ENCODE measurements around the gene SUN2. TPM values are rescaled to one million over a fixed set of nuclear protein-coding genes. Genes with fewer than 3 reads are reported as not detected.

Gene SUN2
- total RNA-seq, 1 experiment from 2014 or later, result 45.1 TPM

- H3K27me3 ChIP-seq (ENCODE audit: control insufficient read depth, insufficient read depth, low read length), result no peaks in the 10 kb centered on the region
- no peak for ATAC-seq
- POLR2A ChIA-PET, result no interaction called here
- H3K4me1 ChIP-seq (ENCODE audit: control insufficient read depth, insufficient read depth, low read length), result peaks cover 4% of the 10 kb centered on the region
- no peaks in the 10 kb centered on the region for H3K9me3 ChIP-seq (ENCODE audit: control insufficient read depth, insufficient read depth, low read depth, low read length)
- in situ Hi-C loops (cut with HindIII; ENCODE audit: low pct_unique_long_range_greater_than_20kb, low sequenced_read_pairs), result no loop called here
- no peak for DNase-seq (ENCODE audit: low read depth, low spot score)
- peaks cover 2% of the 10 kb centered on the region; the same call in 1 of the 2 replicates for H3K36me3 ChIP-seq (ENCODE audit: control insufficient read depth, insufficient read depth, low read length)
- H3K27ac ChIP-seq (ENCODE audit: low read length), result no peak overlapping the region
- TF ChIP-seq POLR2AphosphoS5 (IDR thresholded peaks at IDR 0.05; ENCODE audit: low read depth, low read length) (no peak), TCF7L2 (IDR thresholded peaks at IDR 0.05; ENCODE audit: low read depth, low read length) (no peak), SIN3A (IDR thresholded peaks at IDR 0.05; ENCODE audit: borderline replicate concordance, insufficient read depth, low read depth, low read length) (no peak), REST (IDR thresholded peaks at IDR 0.05; ENCODE audit: insufficient read depth in 1 of 2, low read depth in 2 of 2, low read length in 1 of 2) (no peak), CTCF (IDR thresholded peaks at IDR 0.05) (no peak)
- BruUV-seq (replicated peaks), result no TSS peak
- CTCF ChIA-PET, result no interaction called here
- H3K4me3 ChIP-seq (ENCODE audit: low read depth in 2 of 2, low read length in 2 of 2), result no peak overlapping the region
- intact Hi-C loops (cut with micrococcal nuclease; ENCODE audit: unreplicated experiment), result no loop called here
Measured at GRCh38 chr22:38716271-38716670, 39.5 kb downstream of the SUN2 start.

- Histone ChIP-seq H3K36me3 (ENCODE audit: control insufficient read depth, insufficient read depth, low read length) (peaks cover 2% of the 10 kb centered on the region; the same call in 1 of the 2 replicates), H3K9me3 (ENCODE audit: control insufficient read depth, insufficient read depth, low read depth, low read length) (no peaks in the 10 kb centered on the region), H3K4me3 (ENCODE audit: low read depth in 2 of 2, low read length in 2 of 2) (no peak overlapping the region), H3K27me3 (ENCODE audit: control insufficient read depth, insufficient read depth, low read length) (no peaks in the 10 kb centered on the region), H3K4me1 (ENCODE audit: control insufficient read depth, insufficient read depth, low read length) (peaks cover 4% of the 10 kb centered on the region), H3K27ac (ENCODE audit: low read length) (no peak overlapping the region)
- in situ Hi-C loops (cut with HindIII; ENCODE audit: low pct_unique_long_range_greater_than_20kb, low sequenced_read_pairs), result no loop called here
- BruUV-seq (replicated peaks), result no TSS peak
- DNase-seq (ENCODE audit: low read depth, low spot score), result no peak
- no peak for TF ChIP-seq TCF7L2 (IDR thresholded peaks at IDR 0.05; ENCODE audit: low read depth, low read length)
- TF ChIP-seq SIN3A (IDR thresholded peaks at IDR 0.05; ENCODE audit: borderline replicate concordance, insufficient read depth, low read depth, low read length), result no peak
- ChIA-PET POLR2A (no interaction called here), CTCF (no interaction called here)
- intact Hi-C loops (cut with micrococcal nuclease; ENCODE audit: unreplicated experiment), result no loop called here
- no peak for ATAC-seq
Measured at GRCh38 chr22:38715852-38716251, 39.9 kb downstream of the SUN2 start.

GRCh38 chr22:38715176-38715764, 40.5 kb downstream of the SUN2 start:
- Histone ChIP-seq H3K27ac (ENCODE audit: low read length) (no peak overlapping the region), H3K36me3 (ENCODE audit: control insufficient read depth, insufficient read depth, low read length) (no peaks in the 10 kb centered on the region), H3K27me3 (ENCODE audit: control insufficient read depth, insufficient read depth, low read length) (no peaks in the 10 kb centered on the region), H3K9me3 (ENCODE audit: control insufficient read depth, insufficient read depth, low read depth, low read length) (no peaks in the 10 kb centered on the region), H3K4me3 (ENCODE audit: low read depth in 2 of 2, low read length in 2 of 2) (no peak overlapping the region), H3K4me1 (ENCODE audit: control insufficient read depth, insufficient read depth, low read length) (peaks cover 4% of the 10 kb centered on the region)
- no peak for DNase-seq (ENCODE audit: low read depth, low spot score)
- in situ Hi-C loops (cut with HindIII; ENCODE audit: low pct_unique_long_range_greater_than_20kb, low sequenced_read_pairs), result no loop called here
- CTCF ChIA-PET, result no interaction called here
- ATAC-seq, result no peak
- no peak for TF ChIP-seq POLR2AphosphoS5 (IDR thresholded peaks at IDR 0.05; ENCODE audit: low read depth, low read length)
- no peak for TF ChIP-seq REST (IDR thresholded peaks at IDR 0.05; ENCODE audit: insufficient read depth in 1 of 2, low read depth in 2 of 2, low read length in 1 of 2)
- no peak for TF ChIP-seq CTCF (IDR thresholded peaks at IDR 0.05)
- POLR2A ChIA-PET, result no interaction called here
- intact Hi-C loops (cut with micrococcal nuclease; ENCODE audit: unreplicated experiment), result no loop called here
- no TSS peak for BruUV-seq (replicated peaks)
